GM19351 (cell line): ENCODE measurements around the gene MYL1.

ENCODE experiments used
- ATAC-seq: cut with Tn5 transposase; IDR thresholded peaks from one replicate; pipeline ENCODE4 v1.9.1; 2021; ENCODE audit warnings: mild to moderate bottlenecking, moderate library complexity; ENCODE audit not compliant: unreplicated experiment

The MYL1 gene

GRCh38 chr2:210315015-210315788 lies at the start of gene MYL1:
TSS of gene MYL1 (minus strand) at chr2:210315174. CDS start at chr2:210315042, 132 bp downstream.
- no peak for ATAC-seq

DNA sequence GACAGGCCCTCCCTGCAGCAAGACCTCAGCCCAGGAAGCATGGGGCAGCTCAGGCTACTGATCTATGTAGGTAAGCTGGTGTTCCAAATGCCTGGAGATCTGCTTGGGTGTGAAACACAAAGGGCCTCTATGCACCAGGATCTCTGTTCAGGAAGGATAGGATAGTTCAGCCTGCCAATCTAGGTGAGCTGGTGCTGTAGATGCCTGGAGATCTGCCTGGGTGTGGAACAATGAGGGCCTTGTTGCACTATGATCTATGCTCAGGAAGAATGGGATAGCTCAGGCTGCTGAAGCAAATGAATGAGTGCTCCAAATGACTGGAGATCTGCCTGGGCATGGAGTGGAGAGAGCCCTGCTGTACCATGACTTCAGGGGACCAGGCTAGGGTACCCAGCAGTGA lies 48.9 kb upstream of the MYL1 start:
- no peak for ATAC-seq

DNA sequence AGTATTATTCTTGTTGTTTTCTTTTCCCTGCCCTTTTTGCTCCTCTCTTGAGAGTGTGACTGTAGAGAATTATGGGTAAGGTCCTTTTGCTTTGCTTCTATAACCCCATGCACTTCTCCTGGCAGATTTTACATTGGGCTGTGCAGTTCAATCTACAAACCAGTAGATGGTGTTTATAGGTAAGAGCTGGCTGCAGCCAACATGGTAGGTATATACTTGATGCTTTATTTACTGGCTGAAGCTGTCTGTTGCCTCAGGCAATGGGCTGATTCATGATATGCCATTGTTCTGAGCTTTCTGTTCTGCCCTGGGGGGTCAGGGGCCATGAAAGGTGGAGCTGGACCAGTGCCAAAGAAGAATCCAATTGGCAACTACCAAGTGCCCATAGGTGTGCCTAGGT lies 48.3 kb upstream of the MYL1 start:
- ATAC-seq, result peak; percentile 80

DNA sequence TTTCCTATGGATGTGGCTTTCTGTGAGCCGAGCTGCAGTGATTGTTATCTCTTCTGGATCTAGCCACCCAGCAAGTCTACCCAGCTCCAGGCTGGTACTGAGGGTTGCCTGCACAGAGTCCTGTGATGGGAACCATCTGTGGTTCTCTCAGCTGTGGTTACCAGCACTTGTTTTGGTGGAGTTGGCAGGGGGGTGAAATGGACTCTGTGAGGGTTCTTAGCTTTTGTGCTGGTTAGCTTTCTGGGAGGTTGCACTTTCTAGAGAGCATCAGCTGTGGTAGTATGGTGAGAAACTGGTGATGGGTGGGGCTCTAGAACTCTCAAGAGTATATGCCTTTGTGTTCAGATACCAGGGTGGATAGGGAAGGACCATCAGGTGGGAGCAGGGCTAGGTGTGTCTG lies 45.4 kb upstream of the MYL1 start:
- ATAC-seq, result no peak

- ATAC-seq, result no peak
Measured at GRCh38 chr2:210356944-210357343, 42.0 kb upstream of the MYL1 start.

- peak; percentile 63 for ATAC-seq
Measured at GRCh38 chr2:210337159-210337558, 22.2 kb upstream of the MYL1 start.

- ATAC-seq, result no peak
Measured at GRCh38 chr2:210324906-210325305, 9.9 kb upstream of the MYL1 start.

DNA sequence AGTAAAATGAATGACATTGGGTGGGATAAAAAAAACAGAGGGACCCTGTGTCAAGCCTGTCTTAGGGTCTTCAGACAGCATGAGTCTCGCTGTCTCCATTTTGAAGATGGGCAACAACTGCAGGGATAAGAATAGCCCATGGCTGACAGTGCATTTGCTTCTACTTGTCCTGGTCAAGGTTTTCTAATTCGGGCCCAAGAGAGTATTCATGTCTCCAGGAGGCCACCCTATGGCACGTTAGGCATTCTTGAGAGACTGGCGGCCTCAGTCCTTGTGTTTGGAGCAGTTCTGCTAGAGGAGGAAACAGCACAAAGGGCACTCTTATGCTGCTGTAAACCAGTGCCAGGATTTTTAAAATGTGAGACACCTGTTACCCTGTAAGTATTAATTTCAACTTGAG lies 9.5 kb upstream of the MYL1 start:
- no peak for ATAC-seq

- ATAC-seq, result no peak
Measured at GRCh38 chr2:210323003-210323402, 8.0 kb upstream of the MYL1 start.

DNA sequence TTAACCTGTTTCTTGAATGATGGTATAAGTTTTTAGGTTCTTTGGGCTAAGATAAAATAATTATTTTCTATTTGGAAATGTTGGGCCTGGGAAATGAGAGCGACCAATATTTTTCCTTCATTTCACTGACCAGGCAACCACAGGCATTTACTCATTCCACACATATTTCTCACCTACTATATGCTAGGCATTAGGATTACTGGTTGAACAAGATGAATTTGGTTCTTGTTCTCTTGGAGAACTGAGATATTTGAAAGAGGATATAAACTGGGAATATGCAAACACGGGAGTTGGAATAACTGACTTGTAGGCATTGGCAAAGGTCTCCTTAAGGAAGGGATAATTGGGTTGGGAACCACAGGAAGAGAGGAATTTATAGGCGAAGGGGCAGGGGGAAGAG lies 3.9 kb upstream of the MYL1 start:
- no peak for ATAC-seq

DNA sequence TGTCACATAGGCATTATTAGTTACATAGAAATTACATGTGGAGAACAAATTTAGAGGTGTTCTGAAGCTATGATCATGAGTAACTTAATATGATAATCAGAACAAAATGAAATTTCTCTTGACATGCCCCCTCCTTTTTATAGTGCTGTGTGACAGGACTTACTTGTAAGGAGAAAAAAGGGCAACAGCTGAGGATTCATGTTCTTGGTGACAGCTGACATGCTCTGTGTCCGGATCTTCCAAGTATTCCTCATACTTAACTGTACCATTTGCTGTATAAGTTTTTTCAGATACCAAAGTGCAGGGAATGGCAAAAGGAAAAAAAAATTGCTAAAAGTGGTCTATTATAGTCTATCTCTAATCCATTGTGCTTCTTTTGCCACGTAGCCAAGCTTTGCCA lies 3.5 kb upstream of the MYL1 start:
- no peak for ATAC-seq

DNA sequence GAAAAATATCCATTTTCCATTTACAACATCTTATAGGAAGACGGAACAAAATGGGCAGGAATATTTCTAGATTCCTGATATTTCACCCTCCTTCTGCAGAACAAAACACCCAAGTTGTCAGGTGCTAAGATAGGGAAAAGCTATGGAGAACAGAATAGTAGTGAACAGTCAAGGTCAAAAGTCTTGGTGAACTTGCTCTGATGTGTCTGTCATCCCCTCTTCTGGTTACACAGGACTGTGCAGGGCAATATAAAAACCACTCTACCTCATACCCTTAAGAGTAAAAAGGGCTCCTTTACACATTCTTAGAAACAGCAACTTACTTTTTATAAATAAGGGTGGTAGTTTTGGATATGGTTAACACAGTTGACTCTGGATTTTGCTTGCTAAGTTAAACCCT lies 4.4 kb downstream of the MYL1 start:
- no peak for ATAC-seq

DNA sequence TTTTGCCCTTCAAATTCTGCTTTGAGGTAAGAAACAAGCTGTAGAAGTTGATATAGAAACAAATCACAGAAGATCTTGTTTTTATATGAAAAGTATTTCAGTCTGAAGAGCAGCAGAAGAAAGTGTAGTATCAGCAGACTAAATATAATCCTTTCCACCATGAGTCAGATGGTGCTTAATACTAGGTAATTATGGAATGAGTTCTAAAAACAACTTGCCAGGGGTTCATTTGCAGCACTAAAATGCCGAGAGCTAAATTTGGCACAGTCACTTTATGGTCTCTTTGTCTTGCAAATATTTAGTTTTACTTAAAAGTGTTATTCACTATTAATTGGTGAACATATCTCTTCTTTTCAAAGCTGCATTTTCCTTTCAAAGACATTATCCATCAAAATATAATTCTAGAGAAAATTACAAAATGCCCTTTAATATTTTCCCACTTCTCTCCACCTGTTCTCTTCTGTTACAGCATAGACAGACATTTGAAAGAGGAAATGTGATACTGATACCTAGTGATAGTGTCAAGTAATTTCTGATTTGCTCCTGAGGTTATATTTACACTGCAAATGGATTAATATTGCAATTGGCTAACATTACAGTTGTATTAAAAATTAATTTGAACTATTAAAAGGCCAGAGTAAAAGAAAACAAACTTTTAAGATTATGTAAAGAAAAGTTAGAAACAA lies 5.3 kb downstream of the MYL1 start:
- ATAC-seq, result no peak

- ATAC-seq, result no peak
Measured at GRCh38 chr2:210303498-210303897, 11.5 kb downstream of the MYL1 start.

DNA sequence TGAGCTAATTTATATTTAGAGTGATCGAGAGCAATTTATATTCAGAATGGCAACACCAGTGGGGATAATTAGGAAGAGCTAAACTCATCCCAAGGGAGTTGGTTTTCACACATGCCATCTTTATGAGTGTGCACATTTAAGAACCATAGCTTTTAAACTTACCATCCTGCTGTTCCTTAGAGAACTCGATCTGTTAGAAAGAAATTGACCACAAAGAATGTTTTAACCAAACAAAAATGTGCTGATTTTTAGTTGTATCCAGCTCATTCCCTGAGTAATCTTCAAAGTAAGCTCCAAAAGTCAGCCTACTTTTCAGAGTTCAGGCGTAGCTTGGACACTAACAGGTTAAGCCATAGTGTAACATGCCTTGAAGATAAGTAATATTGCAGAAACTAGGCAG lies 12.6 kb downstream of the MYL1 start:
- no peak for ATAC-seq

- no peak for ATAC-seq
Measured at GRCh38 chr2:210299866-210300373, 15.1 kb downstream of the MYL1 start.

DNA sequence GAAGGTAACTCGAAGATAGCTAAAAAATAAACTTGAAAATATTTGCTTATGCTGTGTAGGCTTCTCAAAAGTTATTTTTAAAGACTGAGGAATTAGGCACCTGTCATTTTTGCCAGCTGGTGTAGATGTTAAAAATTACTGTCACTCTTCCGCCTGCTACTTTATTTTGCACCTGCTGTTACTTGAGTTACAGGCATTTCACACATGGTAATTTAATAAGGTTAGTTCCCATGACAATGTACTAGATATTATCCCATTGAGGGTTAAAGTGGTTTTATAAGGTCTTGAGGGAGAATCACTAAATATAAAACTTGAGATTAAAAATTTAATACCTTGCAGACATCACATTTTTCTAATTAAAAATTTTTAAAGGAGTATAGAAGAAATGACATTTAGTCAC lies 26.6 kb downstream of the MYL1 start:
- no peak for ATAC-seq

GRCh38 chr2:210287301-210287700 lies 27.7 kb downstream of the MYL1 start:
- ATAC-seq, result no peak

DNA sequence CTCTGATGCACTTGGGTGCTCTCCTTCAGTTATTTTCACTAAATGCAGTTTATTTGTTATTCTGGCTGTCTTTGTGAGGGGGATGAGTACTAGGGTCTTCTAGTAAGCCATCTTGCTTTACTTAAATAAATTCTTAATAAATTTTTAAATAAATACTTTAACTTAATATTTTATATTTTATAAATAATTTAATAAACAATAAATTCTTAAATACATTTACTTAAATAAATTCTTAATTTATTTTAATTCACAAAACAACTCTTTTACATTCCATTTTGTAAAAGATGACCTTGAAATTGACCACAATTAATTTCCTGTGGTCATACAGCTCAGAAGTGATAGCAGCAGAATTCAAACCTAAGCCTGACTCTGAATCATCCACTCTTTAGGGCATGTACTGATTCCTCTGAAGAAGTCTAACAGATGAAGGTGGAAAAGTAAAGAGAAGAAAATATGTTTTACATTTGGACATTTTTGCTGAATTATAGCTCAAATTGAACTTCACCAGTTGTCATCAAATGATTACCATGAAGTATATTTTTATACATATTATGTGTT lies 28.8 kb downstream of the MYL1 start:
- no peak for ATAC-seq

DNA sequence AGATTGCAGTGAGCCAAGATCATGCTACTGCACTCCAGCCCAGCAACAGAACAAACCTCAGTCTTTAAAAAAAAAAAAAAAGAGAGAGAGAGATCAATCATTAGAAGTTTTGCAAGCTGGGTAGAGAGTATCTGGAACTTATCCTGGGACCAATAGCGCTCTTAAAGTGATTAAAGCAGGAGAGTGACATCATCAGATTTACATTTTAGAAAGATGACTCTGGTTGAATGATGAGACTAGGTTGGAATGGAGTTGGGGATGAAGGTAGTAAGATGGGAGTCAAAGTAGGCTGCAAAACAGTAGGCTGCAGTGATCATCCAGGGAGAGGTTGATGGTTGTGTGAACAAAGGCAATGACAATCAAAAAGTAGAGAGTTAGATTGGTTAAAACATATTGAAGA lies 37.8 kb downstream of the MYL1 start:
- ATAC-seq, result no peak

DNA sequence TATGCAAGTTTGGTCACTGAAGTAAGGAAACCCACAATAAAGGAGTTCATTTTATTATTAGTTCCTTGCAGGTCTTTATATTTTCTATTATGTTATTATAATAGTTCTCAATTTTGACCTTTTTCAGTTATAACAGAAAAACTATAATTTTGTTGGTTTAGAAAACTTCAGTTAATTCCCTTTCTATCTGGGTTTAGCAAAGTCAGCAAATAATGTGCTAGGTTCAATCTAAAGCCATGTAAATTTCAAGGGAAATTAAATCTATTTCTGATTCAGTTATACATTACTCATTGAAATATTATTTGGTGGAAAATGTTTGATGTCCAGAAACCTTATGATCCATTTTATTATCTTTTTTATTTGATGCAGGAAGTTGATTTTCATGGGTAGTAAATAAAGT lies 43.7 kb downstream of the MYL1 start:
- no peak for ATAC-seq

DNA sequence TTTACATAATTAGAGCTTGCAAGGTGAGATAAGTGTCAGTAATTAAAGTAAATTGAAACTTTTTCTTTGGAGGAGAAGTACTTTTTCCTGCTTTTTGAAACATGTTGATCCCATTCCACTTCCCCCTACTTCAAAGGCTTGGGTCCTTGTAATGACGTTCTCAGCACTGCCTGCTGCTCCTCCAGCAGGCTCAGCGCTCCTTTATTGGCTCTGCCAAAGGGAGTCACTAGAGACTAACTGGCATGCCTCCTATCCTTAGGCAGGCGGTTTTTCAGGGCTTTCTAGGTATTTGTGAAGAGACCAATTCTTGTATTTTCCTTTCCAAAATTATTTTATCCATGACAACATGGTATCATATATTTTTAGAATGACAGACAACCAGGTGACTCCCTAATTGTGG lies 45.8 kb downstream of the MYL1 start:
- ATAC-seq, result no peak
